NCI-H2029 treated with DMSO at 0.1 percent for 48 hours (cell line): ENCODE measurements around the gene LTF.
"Not testable (repeated sequence)": the region's sequence is repeated elsewhere in the genome, so short reads cannot be mapped to it uniquely, and the experiment has no call there.

Experiments used
- DNase-seq: peaks from one replicate; lab custom pipeline; 2025; lab: John Stamatoyannopoulos, UW

Gene LTF

DNA sequence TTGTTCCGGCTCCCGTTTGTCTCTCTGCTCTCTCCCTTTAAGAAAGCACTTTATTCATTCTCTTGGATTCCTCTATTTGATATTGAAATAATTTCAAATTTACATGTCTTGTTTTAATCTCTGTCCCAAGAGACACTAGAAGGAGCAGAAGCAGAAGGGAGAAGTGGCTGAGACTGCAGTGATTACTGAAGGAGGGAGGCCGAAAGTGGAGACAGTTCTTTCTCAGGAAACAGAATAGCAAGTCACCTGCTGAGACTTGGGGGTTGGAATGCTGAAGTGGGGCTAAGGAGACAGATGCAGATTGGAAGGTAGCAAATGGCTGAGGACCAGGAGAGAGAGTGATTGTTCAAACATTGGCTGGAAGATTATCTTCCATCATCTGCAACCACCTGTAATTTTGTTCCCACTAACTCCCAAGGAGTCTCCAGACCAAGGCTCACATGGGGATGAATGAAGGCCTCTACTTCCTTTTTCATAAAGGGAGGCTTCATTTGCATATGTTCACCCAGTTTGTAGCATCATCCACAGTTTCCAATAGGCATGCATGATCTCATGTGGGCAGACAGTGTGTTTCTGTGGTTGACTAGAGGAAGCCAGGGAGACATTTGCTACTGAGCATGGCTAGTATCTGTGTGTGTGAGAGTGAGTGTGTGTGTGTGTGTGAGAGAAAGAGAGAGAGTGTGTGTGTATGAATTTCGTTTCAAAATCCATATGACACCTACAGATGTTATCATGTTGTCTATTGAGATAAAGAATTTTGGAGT lies 24.0 kb downstream of the LTF start:
- DNase-seq = no peak

- no peak for DNase-seq
Measured at GRCh38 chr3:46438831-46439230, 25.9 kb downstream of the LTF start.

DNA sequence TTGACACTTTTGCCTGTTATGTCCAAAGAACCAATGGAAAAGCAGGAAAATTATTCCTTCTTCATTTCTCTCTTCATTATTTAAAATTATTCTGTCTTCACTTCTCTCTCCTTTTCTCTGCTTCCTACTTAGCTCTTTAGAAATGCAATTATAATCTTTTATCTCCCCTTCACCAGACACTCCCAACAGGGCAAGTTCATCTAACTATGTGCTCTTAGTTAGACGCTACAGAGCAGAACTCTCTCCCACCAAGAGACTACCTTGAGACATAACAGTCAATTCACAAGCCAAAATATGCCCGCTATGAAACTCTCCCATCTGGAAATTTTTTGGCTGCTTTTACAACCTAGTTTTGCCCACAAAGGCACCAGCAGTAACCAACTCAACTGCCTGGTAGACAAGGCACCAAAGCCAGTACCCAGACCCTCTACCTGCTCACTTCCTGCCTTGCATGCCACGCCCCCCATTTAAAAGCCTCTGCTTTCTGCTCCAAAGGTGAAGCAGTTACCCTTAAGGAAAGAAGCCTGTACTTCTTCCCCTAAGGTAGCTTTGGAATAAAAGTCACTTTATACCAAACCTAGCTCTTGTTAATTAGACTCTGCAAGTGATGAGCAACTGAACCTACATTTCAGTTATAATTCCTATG lies 29.5 kb downstream of the LTF start:
- DNase-seq = no peak

DNA sequence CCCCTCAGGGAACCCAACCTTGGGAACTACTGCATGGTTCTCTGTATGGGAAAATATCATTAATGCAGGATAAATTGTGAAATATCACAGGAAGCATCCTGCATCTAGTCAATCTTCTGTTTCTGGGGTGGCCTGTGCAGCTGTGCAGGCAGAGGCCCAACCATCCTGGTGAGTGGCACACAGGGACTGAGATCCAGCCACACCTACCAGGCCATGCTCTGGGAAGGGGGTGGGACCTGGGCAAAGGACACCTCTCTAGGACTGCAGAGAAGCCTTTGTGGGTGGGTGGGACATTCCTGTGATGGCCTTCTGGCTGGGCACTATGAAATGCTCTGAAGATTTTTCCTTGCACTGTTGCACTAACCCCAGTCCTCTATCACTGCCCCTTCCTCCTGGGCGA lies 30.9 kb downstream of the LTF start:
- DNase-seq = no peak

DNA sequence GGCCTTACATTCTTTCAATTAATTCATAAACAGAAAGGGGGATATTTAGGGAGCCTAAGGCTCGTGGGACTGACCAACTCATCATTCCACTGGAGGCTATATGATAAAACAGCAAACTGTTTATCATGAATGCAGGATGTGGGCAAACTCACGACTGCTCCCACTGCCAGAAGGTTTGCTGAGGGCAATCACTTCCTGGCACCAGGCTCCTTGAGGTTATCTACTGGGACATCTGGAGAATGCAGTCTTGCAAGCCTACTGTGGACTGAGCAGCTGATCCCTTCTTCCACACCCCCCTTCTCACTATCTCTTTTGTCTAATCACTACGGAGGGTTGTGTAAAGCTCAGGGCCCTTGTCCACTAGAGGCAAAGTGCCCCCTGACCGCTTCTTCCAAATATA lies 31.6 kb downstream of the LTF start:
- not testable (repeated sequence) for DNase-seq

DNA sequence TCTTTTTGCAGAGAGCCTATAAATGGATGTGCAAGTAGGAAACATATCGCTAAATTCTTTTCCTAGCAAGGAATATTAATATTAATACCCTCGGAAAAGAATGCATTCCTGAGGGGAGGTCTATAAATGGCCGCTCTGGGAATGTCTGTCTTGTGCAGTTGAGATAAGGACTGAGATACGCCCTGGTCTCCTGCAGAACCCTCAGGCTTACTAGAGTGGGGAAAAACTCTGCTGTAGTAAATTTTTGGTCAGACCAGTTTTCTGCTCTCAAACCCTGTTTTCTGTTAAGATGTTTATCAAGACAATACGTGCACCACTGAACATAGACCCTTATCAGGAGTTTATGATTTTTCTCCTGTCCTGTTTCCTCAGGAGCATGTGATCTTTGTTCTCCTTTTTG lies 32.8 kb downstream of the LTF start:
- DNase-seq = not testable (repeated sequence)

- not testable (repeated sequence) for DNase-seq
Measured at GRCh38 chr3:46430879-46431278, 33.8 kb downstream of the LTF start.

DNA sequence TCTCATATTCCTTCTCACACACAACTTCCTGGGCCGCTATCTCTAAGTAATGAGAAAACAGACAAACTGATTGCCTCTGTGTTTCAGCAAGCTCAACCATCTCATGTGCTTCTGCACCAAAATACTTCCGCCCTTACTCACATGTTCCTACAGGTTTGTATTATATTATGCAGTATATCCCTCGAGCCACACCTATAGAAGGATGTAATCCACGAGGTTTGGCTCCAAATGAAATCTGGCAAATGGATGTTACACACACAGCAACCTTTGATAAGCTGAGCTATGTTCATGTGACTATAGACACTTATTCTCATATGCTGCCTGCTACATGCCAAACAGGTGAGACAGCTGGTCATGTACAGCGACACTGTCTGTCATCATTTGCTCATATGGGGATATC lies 35.0 kb downstream of the LTF start:
- no peak for DNase-seq

GRCh38 chr3:46429250-46429649 lies 35.5 kb downstream of the LTF start:
- no peak for DNase-seq

DNA sequence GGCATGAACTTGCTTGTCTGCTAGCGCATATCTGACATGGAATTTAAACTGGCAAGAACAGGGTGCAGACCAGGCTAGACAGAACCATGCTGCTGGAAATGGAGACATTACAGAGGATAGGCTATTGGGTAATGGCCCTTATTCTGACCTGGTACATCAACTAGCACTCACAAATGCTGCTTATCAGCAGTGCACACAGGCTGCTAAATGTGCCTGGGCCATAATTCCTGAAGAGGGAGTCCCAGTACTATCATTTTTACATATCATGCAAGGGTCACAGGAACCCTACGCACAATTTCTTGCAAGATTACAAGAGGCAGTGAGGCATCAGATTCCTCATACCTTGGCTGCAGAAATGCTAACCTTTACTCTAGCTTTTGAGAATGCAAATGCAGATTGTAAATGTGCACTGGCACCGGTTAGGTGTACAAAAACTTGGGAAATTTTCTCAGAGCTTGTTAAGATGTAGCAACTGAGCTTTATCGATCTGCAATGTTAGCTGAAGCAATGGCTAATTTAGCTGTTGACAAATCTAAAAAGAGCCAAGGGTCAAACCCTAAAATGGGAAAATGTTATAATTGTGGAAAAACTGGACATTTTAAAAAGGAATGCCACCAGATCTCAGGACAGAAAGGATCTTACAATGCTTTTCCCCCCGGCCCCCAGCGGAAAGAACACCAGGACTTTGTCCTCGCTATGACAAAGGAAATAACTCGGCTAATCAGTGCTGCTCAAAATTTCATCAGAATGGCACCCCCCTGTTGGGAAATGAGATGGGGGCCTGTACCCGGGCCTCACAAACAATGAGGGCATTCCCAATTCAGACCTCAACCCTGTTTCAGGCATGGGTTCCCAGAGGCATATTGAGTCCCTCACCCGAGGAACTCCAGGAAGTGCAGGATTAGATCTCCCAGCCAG lies 36.5 kb downstream of the LTF start:
- DNase-seq = no peak

- not testable (repeated sequence) for DNase-seq
Measured at GRCh38 chr3:46427404-46427803, 37.3 kb downstream of the LTF start.

DNA sequence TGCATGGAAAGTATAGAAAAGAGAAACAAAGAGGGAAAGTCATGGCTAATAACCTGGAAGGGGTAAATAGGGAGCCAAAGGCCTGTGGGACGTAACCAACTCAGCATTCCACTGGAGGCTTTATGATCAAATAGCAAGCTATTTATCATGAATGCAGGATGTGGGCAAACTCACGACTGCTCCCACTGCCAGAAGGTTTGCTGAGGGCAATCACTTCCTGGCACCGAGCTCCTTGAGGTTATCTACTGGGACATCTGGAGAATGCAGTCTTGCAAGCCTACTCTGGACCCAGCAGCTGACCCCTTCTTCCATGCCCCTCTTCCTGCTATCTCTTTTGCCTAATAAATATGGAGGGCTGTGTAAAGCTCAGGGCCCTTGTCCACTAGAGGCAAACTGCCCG lies 38.2 kb downstream of the LTF start:
- DNase-seq = not testable (repeated sequence)

DNA sequence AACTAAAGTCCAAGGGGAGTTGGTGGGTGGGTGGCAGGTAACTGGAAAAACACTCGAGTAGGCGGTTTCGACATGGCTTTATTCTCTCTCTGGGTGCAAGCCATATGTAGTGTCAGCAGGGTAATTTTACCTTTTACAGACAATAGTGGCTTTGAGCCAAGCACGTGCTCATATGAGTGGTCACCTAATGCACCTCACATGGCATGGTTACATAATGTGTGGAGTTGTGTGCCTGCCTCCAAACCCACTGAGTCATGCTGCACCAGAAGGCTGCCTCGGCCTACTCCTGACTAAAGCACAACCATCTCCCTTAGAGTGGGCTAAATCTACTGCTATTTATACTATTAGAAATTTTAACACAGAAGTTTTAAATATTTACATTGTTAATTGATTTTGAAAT lies 41.1 kb downstream of the LTF start:
- DNase-seq = peak; percentile 81

GRCh38 chr3:46422617-46423016 lies 42.1 kb downstream of the LTF start:
- peak; percentile 56 for DNase-seq

GRCh38 chr3:46420931-46421330 lies 43.8 kb downstream of the LTF start:
- DNase-seq = no peak

DNA sequence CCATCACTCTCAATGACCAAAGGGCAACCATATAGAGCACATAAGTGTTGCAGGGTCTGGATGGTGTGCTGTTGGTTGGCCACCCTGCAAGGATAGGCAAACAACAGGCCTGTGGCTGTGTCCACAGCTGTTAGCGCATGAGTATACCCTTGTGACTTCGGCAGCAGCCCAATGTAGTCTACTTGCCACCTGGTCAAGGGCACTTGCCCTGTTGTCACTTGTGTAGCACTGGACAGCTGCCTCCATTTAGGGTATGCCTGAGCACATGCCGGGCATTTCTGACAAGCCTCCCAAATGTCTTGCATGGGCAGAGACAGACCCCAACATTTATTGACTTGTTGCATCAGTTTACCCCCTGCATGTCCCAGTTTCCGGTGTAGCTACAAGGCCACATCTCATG lies 44.9 kb downstream of the LTF start:
- no peak for DNase-seq

- no peak for DNase-seq
Measured at GRCh38 chr3:46417841-46418611, 46.7 kb downstream of the LTF start.

DNA sequence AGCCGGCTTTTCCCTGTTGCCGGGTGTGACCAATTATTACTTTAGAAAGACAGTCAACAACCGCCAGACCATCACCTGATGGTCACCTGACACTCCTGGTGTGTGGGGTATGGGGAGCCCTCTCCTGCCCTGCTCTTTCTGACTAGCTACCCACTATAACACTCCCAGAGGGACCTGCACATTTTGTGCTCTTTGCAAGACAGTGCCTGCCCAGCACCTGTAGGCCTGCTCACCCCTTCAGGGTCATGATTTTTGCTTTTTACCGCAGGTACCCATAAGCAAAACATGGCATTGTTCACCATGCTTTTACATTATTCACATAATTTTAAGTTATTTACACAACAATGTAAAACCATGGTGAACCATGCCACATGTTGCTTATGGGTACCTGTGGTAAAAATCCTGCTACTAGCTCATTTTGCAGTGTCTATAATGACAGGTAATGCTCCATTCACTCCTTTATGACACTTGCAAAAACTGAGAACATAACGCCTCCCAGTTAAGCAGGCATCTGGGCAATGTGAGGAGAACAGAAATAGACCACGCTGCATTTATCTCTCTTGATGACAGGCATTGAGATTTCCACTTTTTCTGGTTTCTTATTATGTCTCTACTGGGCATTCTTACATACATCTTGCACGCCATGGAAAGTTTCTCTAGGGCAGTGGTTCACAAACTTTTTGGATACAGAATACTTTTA lies 47.7 kb downstream of the LTF start:
- DNase-seq = no peak

DNA sequence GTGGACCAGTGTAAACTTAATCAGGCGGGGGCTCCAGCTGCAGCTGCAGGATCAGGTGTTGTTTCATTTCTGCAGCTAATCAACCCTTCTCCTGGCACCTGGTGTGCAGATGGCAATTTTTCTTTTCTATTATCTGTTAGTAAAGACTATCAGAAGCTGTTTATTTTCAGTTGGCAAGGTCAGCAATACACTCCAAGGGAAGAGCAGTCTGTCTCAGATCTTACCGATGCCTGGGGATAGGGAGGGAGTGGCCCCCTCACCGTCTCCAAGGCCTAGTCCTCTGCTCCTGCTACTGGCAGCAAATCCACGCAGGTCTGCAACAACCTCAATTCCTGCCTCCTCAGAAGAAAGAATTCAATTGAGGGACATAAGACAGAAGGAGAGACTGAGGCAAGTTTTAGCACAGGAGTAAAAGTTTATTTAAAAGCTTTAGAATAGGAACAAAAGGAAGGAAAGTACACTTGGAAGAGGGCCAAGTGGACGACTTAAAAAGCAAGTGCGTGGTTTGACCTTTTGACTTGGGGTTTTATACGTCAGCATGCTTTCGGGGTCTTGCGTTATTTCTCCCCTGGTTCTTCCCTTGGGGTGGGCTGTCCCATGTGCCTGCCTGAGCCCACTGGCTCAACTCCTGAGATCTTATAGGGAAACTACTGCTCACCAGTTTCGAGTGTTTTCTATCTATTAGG lies 48.4 kb downstream of the LTF start:
- peak; percentile 63 for DNase-seq

GRCh38 chr3:46414739-46415138 lies 50.0 kb downstream of the LTF start:
- DNase-seq = no peak

GRCh38 chr3:46413951-46414350 lies 50.8 kb downstream of the LTF start:
- no peak for DNase-seq
